Endothelial cell of umbilical vein (primary cell): ENCODE measurements around the gene ACSS1. TPM values are rescaled to one million over a fixed set of nuclear protein-coding genes. Genes with fewer than 3 reads are reported as not detected.

ENCODE experiments used
- BruUV-seq: library from RNA; stranded (reverse); fragments of 400-500 nt; replicated peaks from 2 replicates; lab custom pipeline; 2021; lab: Mats Ljungman, UMichigan
- CTCF ChIA-PET: fragments of 300-600, 350-600 bp; sonication (Branson Sonifier 250); formaldehyde crosslinking; loops from one replicate; lab custom pipeline; 2021; ENCODE audit warnings: antibody characterized with exemption, inconsistent platforms; lab: Charles Lee
- POLR2A ChIA-PET: fragments of 300-600, 350-600 bp; sonication (Branson Sonifier 250); formaldehyde crosslinking; loops from one replicate; lab custom pipeline; 2021; ENCODE audit warnings: antibody characterized with exemption, inconsistent platforms; lab: Charles Lee
- DNase-seq: peaks from one replicate; pipeline ENCODE4 v3.0.0-alpha.2; 2011; ENCODE audit warnings: low read depth, low spot score
- FAIRE-seq: peaks from 2 replicates; lab custom pipeline; 2011; peaks lifted over from hg19 to GRCh38; lab: Jason Lieb, UNC
- H2AFZ ChIP-seq: 2 replicates; pipeline ENCODE4 v1.6.0; 2012; ENCODE audit warnings: low read depth, low read length, control low read depth, inconsistent platforms
- H3K27ac ChIP-seq: 2 replicates; pipeline ENCODE4 v1.5.1; 2011; ENCODE audit warnings: low read depth, mild to moderate bottlenecking, control low read depth, low read length, moderate library complexity; ENCODE audit not compliant: insufficient read depth
- H3K27me3 ChIP-seq, 2 experiments: 2 replicates each; pipeline versions ENCODE4 v1.6.0 to v1.6.1; 2011; ENCODE audit warnings: low read length in 2 of 2, mixed read lengths in 1 of 2; ENCODE audit not compliant: control insufficient read depth in 2 of 2, insufficient read depth in 2 of 2
- H3K36me3 ChIP-seq, 2 experiments: 2 replicates in 1 of 2; 3 replicates in 1 of 2; pipeline ENCODE4 v1.5.1; 2011; ENCODE audit warnings: low read length in 2 of 2, mild to moderate bottlenecking in 1 of 2, moderate library complexity in 1 of 2; ENCODE audit not compliant: control insufficient read depth in 2 of 2, insufficient read depth in 2 of 2; ENCODE audit errors: extremely low read depth in 1 of 2
- H3K4me1 ChIP-seq: 3 replicates; pipeline ENCODE4 v1.5.1; 2011; ENCODE audit warnings: mild to moderate bottlenecking, low read length; ENCODE audit not compliant: control insufficient read depth, insufficient read depth; ENCODE audit errors: extremely low read depth
- H3K4me2 ChIP-seq: 2 replicates; pipeline ENCODE4 v1.6.1; 2011; ENCODE audit warnings: low read length, control low read depth, mixed read lengths; ENCODE audit not compliant: insufficient read depth
- H3K4me3 ChIP-seq, 3 experiments: fragments of 200-600 bp in 1 of 3; sonication (generic), shearing (Covaris generic) in 1 of 3; replicated peaks in 1 of 3; 2 replicates each; pipeline ENCODE4 v1.5.1; 2011 to 2016; ENCODE audit warnings: control low read depth in 3 of 3, low read length in 3 of 3, mild to moderate bottlenecking in 2 of 3, inconsistent platforms in 1 of 3, low read depth in 1 of 3, moderate library complexity in 1 of 3; ENCODE audit not compliant: insufficient read depth in 1 of 3
- H3K79me2 ChIP-seq: 2 replicates; pipeline ENCODE4 v1.6.0; 2012; ENCODE audit warnings: low read length, inconsistent platforms; ENCODE audit not compliant: control insufficient read depth, insufficient read depth
- H3K9ac ChIP-seq: replicated peaks from 2 replicates; pipeline ENCODE3; 2011; ENCODE audit warnings: low read length, control low read depth; ENCODE audit not compliant: insufficient read depth; ENCODE audit errors: extremely low read depth
- H3K9me1 ChIP-seq: replicated peaks from 3 replicates; pipeline ENCODE4 v1.6.0; 2011; ENCODE audit warnings: mild to moderate bottlenecking, low read length; ENCODE audit not compliant: control insufficient read depth, insufficient read depth; ENCODE audit errors: extremely low read depth
- H3K9me3 ChIP-seq: replicated peaks from 2 replicates; pipeline ENCODE4 v1.5.1; 2012; ENCODE audit warnings: low read length, inconsistent platforms; ENCODE audit not compliant: control insufficient read depth, insufficient read depth
- H4K20me1 ChIP-seq: replicated peaks from 2 replicates; pipeline ENCODE3; 2011; ENCODE audit warnings: mild to moderate bottlenecking, low read length; ENCODE audit not compliant: control insufficient read depth, insufficient read depth; ENCODE audit errors: extremely low read depth
- EZH2 ChIP-seq: IDR thresholded peaks from 2 replicates; pipeline ENCODE4 v1.6.1; 2012; ENCODE audit warnings: borderline replicate concordance, low read depth, mild to moderate bottlenecking, moderate library complexity, low read length, inconsistent platforms; ENCODE audit not compliant: severe bottlenecking
- FOS ChIP-seq: IDR thresholded peaks from 2 replicates; pipeline ENCODE4 v1.6.1; 2011; ENCODE audit warnings: mild to moderate bottlenecking, low read length, moderate library complexity, borderline replicate concordance; ENCODE audit not compliant: insufficient read depth
- GATA2 ChIP-seq: IDR thresholded peaks from 2 replicates; pipeline ENCODE4 v1.7.0; 2011; ENCODE audit warnings: low read depth, mild to moderate bottlenecking, moderate library complexity, mixed read lengths, low read length; ENCODE audit not compliant: insufficient read length, insufficient read depth
- JUN ChIP-seq: IDR thresholded peaks from 2 replicates; pipeline ENCODE4 v1.6.1; 2011; ENCODE audit warnings: borderline replicate concordance, low read depth; ENCODE audit not compliant: insufficient read length, insufficient read depth
- MYC ChIP-seq: IDR thresholded peaks from one replicate; pipeline ENCODE4 v1.6.1; 2011; ENCODE audit warnings: mild to moderate bottlenecking, low read depth, low read length
- POLR2A ChIP-seq: IDR thresholded peaks from 2 replicates; pipeline ENCODE4 v1.6.1; 2012; ENCODE audit warnings: low read depth, mild to moderate bottlenecking, control low read depth, low read length
- POLR2AphosphoS5 ChIP-seq: IDR thresholded peaks from 2 replicates; pipeline ENCODE4 v1.6.1; 2012; ENCODE audit warnings: low read depth, mild to moderate bottlenecking, control low read depth, low read length, moderate library complexity; ENCODE audit not compliant: insufficient read depth
- dilution Hi-C: fragments of 300-500 bp; cut with MboI; formaldehyde crosslinking; loops from one replicate; pipeline ENCODE4 v1.15.0; 2019; ENCODE audit warnings: low sequenced_read_pairs; ENCODE audit not compliant: extremely low pct_ligation_motif_present
- intact Hi-C: fragments of 100-400 bp; cut with micrococcal nuclease; formaldehyde crosslinking; loops from one replicate; pipeline ENCODE4 v1.10.0; 2022
- polyA plus RNA-seq, 4 experiments: library from polyadenylated mRNA; depleted of rRNA in 3 of 4; stranded (reverse) in 3 of 4; unstranded in 1 of 4; fragments of >200 nt; gene quantifications; 2 replicates each; pipeline versions ENCODE4 v1.2.1 to v1.2.3, GENCODE V29; 2011 to 2012; ENCODE audit warnings: missing spikeins in 1 of 4
- total RNA-seq: library from RNA; stranded (reverse); gene quantifications from 2 replicates; pipeline ENCODE4 v1.2.3, GENCODE V29; 2021
- TF ChIP-seq, protein P1 (sequence below): IDR thresholded peaks from 2 replicates; pipeline ENCODE4 v1.6.1; 2011; ENCODE audit not compliant: insufficient read depth, insufficient read length
- TF ChIP-seq, protein P2 (sequence below), 2 donors: IDR thresholded peaks; 1 replicate in 1 of 2; 2 replicates in 1 of 2; pipeline ENCODE4 v1.5.1; 2011; ENCODE audit warnings: low read length in 2 of 2, mild to moderate bottlenecking in 2 of 2, moderate library complexity in 2 of 2, control low read depth in 1 of 2, inconsistent platforms in 1 of 2, low read depth in 1 of 2; ENCODE audit not compliant: insufficient read depth in 1 of 2; ENCODE audit errors: extremely low read depth in 1 of 2

The ACSS1 gene
- total and polyA plus RNA-seq, 2 donors (not counting 3 experiments of a cell fraction or from before 2014, with no cell fraction given) = 6.2 to 17.9 TPM

GRCh38 chr20:25024171-25024570 is 33.8 kb downstream of the ACSS1 start:
- H3K4me1 ChIP-seq = no peaks in the 10 kb centered on the region
- H3K36me3 ChIP-seq = no peaks in the 10 kb centered on the region
- H3K9ac ChIP-seq = no peak overlapping the region
- no peaks in the 10 kb centered on the region for H3K9me3 ChIP-seq
- no peaks in the 10 kb centered on the region for H3K79me2 ChIP-seq
- H4K20me1 ChIP-seq = no peaks in the 10 kb centered on the region
- no peaks in the 10 kb centered on the region for H3K9me1 ChIP-seq
- BruUV-seq = no TSS peak
- no peak overlapping the region for H3K4me2 ChIP-seq
- no peak for FAIRE-seq
- intact Hi-C loops = no loop called here
- H3K27me3 ChIP-seq = no peaks in the 10 kb centered on the region
- H3K27ac ChIP-seq = no peak overlapping the region
- DNase-seq = no peak
- TF ChIP-seq MYC = no peak
- no peak for TF ChIP-seq EZH2
- TF ChIP-seq, protein P1, sequence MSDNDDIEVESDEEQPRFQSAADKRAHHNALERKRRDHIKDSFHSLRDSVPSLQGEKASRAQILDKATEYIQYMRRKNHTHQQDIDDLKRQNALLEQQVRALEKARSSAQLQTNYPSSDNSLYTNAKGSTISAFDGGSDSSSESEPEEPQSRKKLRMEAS = no peak
- TF ChIP-seq JUN = no peak
- TF ChIP-seq FOS = no peak
- no peak for TF ChIP-seq POLR2A
- no peak for TF ChIP-seq POLR2AphosphoS5
- TF ChIP-seq, protein P2, sequence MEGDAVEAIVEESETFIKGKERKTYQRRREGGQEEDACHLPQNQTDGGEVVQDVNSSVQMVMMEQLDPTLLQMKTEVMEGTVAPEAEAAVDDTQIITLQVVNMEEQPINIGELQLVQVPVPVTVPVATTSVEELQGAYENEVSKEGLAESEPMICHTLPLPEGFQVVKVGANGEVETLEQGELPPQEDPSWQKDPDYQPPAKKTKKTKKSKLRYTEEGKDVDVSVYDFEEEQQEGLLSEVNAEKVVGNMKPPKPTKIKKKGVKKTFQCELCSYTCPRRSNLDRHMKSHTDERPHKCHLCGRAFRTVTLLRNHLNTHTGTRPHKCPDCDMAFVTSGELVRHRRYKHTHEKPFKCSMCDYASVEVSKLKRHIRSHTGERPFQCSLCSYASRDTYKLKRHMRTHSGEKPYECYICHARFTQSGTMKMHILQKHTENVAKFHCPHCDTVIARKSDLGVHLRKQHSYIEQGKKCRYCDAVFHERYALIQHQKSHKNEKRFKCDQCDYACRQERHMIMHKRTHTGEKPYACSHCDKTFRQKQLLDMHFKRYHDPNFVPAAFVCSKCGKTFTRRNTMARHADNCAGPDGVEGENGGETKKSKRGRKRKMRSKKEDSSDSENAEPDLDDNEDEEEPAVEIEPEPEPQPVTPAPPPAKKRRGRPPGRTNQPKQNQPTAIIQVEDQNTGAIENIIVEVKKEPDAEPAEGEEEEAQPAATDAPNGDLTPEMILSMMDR (IDR thresholded peaks at IDR 0.05; ENCODE audit: extremely low read depth in 1 of 2, insufficient read depth in 1 of 2, low read depth in 1 of 2, low read length in 2 of 2) = no peak
- TF ChIP-seq GATA2 = no peak
- H3K4me3 ChIP-seq = no peak overlapping the region
- ChIA-PET CTCF (no interaction called here), POLR2A (no interaction called here)
- no peak overlapping the region for H2AFZ ChIP-seq
- dilution Hi-C loops = no loop called here
